Stomach (tissue), 9 donors: ENCODE data around the gene GBX1. TPM values are rescaled to one million over a fixed set of nuclear protein-coding genes. Genes with fewer than 3 reads are reported as not detected.

ENCODE experiments used
- DNase-seq, 2 donors: peaks; one replicate each; pipeline versions ENCODE4 v3.0.0 to v3.0.0-alpha.2; 2013 to 2019
- H3K27ac ChIP-seq, 5 donors: fragments of 200-600 bp in 4 of 5; sonication (generic) in 4 of 5; one replicate each; pipeline ENCODE4 v1.5.1; 2013 to 2019; ENCODE audit warnings: mild to moderate bottlenecking in 1 of 5, moderate library complexity in 1 of 5
- H3K27me3 ChIP-seq, 3 donors: fragments of 200-600 bp; sonication (generic); one replicate each; pipeline ENCODE4 v1.5.1; 2017 to 2019; ENCODE audit warnings: mixed run types in 1 of 3
- H3K36me3 ChIP-seq, 4 donors: fragments of 200-600 bp; sonication (generic); 1 replicate in 3 of 4; 2 replicates in 1 of 4; pipeline ENCODE4 v1.5.1; 2016 to 2019
- H3K4me1 ChIP-seq, 4 donors: fragments of 200-600 bp; sonication (generic); one replicate each; pipeline ENCODE4 v1.5.1; 2016 to 2019
- H3K4me3 ChIP-seq, 4 donors: fragments of 200-600 bp; sonication (generic) in 3 of 4; one replicate each; pipeline ENCODE4 v1.5.1; 2016 to 2019; ENCODE audit warnings: mild to moderate bottlenecking in 1 of 4
- H3K9me3 ChIP-seq, 4 donors: fragments of 200-600 bp; sonication (generic); one replicate each; pipeline ENCODE4 v1.5.1; 2016 to 2019
- CTCF ChIP-seq, 7 experiments: fragments of 450-650 bp in 4 of 7; fragments of 200-600 bp in 3 of 7; sonication (generic) in 3 of 7; IDR thresholded peaks; one replicate each; pipeline ENCODE4 v1.5.1; 2016 to 2019; ENCODE audit warnings: antibody characterized with exemption in 7 of 7, control low read depth in 2 of 7, mild to moderate bottlenecking in 1 of 7
- EP300 ChIP-seq: sonication (generic); formaldehyde crosslinking; IDR thresholded peaks from one replicate; pipeline ENCODE4 v1.6.1; 2017; ENCODE audit warnings: antibody characterized with exemption
- POLR2A ChIP-seq, 4 donors: fragments of 450-650 bp; IDR thresholded peaks; one replicate each; pipeline ENCODE4 v1.6.1; 2016; ENCODE audit warnings: antibody characterized with exemption in 4 of 4, control low read depth in 2 of 4, mild to moderate bottlenecking in 1 of 4, moderate library complexity in 1 of 4
- POLR2AphosphoS5 ChIP-seq, 3 donors: sonication (generic); formaldehyde crosslinking; IDR thresholded peaks; one replicate each; pipeline ENCODE4 v1.6.1; 2016; ENCODE audit warnings: antibody characterized with exemption in 3 of 3
- WGBS, 5 donors: extraction: QIAGEN DNeasy Blood & Tissue Kit in 3 of 5; methylation state at CpG; one replicate each; pipeline versions ENCODE4 v1.1.5 to v1.1.7; 2013 to 2018; 5-methylcytosine and 5-hydroxymethylcytosine counted together
- intact Hi-C: fragments of 100-400 bp; cut with DNase I; formaldehyde crosslinking; loops from one replicate; pipeline ENCODE4 v1.15.1; 2023; ENCODE audit warnings: low total_unique reads
- polyA plus RNA-seq, 3 donors: library from polyadenylated mRNA; stranded (reverse); fragments of 200-250 nt; gene quantifications; one replicate each; pipeline ENCODE4 v1.2.3, GENCODE V29; 2013
- total RNA-seq, 5 donors: library from RNA; depleted of rRNA; stranded (reverse); fragments of >200 nt; gene quantifications; one replicate each; pipeline versions ENCODE4 v1.1.0 to v1.2.3, GENCODE V29; 2014 to 2016
- donor health status: healthy with polysubstance abuse.
- donor health status: Bipolar disorder and iron deficiency.
- donor health status: healthy.

GBX1 gene
- total and polyA plus RNA-seq, 8 donors, result not detected

GRCh38 chr7:151207804-151208203 is 40.3 kb upstream of the GBX1 start:
- TF ChIP-seq CTCF (IDR thresholded peaks at IDR 0.05) (no peak), POLR2AphosphoS5 (IDR thresholded peaks at IDR 0.05) (no peak), EP300 (no peak), POLR2A (IDR thresholded peaks at IDR 0.05) (no peak)
- Histone ChIP-seq H3K9me3 (no peaks in the 10 kb centered on the region), H3K4me3 (no peak overlapping the region), H3K27me3 (peaks cover 0 to 40% (median 21%) of the 10 kb centered on the region in 3 donors), H3K27ac (no peak overlapping the region), H3K36me3 (peaks cover 0 to 11% (median 8%) of the 10 kb centered on the region in 4 donors), H3K4me1 (no peaks in the 10 kb centered on the region)
- 55 to 63% (median 60%) methylated on average over 10 to 12 of the region's 12 CpGs for WGBS, 5 donors
- no peak for DNase-seq
- intact Hi-C loops, result no loop called here

- H3K27ac ChIP-seq, result no peak overlapping the region
- peaks cover 0 to 6% (median 4%) of the 10 kb centered on the region in 4 donors for H3K36me3 ChIP-seq
- H3K9me3 ChIP-seq, result no peaks in the 10 kb centered on the region
- TF ChIP-seq CTCF (IDR thresholded peaks at IDR 0.05), result no peak
- TF ChIP-seq POLR2A (IDR thresholded peaks at IDR 0.05), result no peak
- no peak for TF ChIP-seq POLR2AphosphoS5 (IDR thresholded peaks at IDR 0.05)
- no peak for TF ChIP-seq EP300
- intact Hi-C loops, result no loop called here
- H3K4me3 ChIP-seq, result no peak overlapping the region
- no peaks in the 10 kb centered on the region for H3K4me1 ChIP-seq
- DNase-seq, result no peak
- H3K27me3 ChIP-seq, result peaks cover 0 to 42% (median 21%) of the 10 kb centered on the region in 3 donors
- 57 to 65% (median 60%) methylated on average over 9 of the region's 9 CpGs for WGBS, 5 donors
Observed at GRCh38 chr7:151207315-151207714, 39.8 kb upstream of the GBX1 start.

GRCh38 chr7:151206914-151207313 is 39.4 kb upstream of the GBX1 start:
- DNase-seq, result no peak
- Histone ChIP-seq H3K36me3 (peaks cover 0 to 2% (median 0%) of the 10 kb centered on the region in 4 donors), H3K4me1 (no peaks in the 10 kb centered on the region), H3K9me3 (no peaks in the 10 kb centered on the region), H3K27me3 (peaks cover 0 to 42% (median 21%) of the 10 kb centered on the region in 3 donors), H3K27ac (no peak overlapping the region), H3K4me3 (no peak overlapping the region)
- TF ChIP-seq POLR2A (IDR thresholded peaks at IDR 0.05) (no peak), EP300 (no peak), POLR2AphosphoS5 (IDR thresholded peaks at IDR 0.05) (no peak), CTCF (IDR thresholded peaks at IDR 0.05) (no peak)
- intact Hi-C loops, result no loop called here
- 47 to 70% (median 49%) methylated on average over 8 to 9 of the region's 9 CpGs for WGBS, 5 donors

GRCh38 chr7:151205730-151206129 is 38.2 kb upstream of the GBX1 start:
- intact Hi-C loops, result no loop called here
- no peaks in the 10 kb centered on the region for H3K36me3 ChIP-seq
- WGBS, 5 donors, result 55 to 72% (median 72%) methylated on average over 6 of the region's 6 CpGs
- no peak overlapping the region for H3K27ac ChIP-seq
- no peak overlapping the region for H3K4me3 ChIP-seq
- no peaks in the 10 kb centered on the region for H3K9me3 ChIP-seq
- DNase-seq, result no peak
- peaks cover 0 to 42% (median 21%) of the 10 kb centered on the region in 3 donors for H3K27me3 ChIP-seq
- no peak for TF ChIP-seq CTCF (IDR thresholded peaks at IDR 0.05)
- no peak for TF ChIP-seq POLR2A (IDR thresholded peaks at IDR 0.05)
- TF ChIP-seq POLR2AphosphoS5 (IDR thresholded peaks at IDR 0.05), result no peak
- TF ChIP-seq EP300, result no peak
- H3K4me1 ChIP-seq, result no peaks in the 10 kb centered on the region
